Keratinocyte (primary cell): ENCODE measurements around the gene PPEF1. TPM values are rescaled to one million over a fixed set of nuclear protein-coding genes. Genes with fewer than 3 reads are reported as not detected.

Source experiments
- DNase-seq: peaks from one replicate; pipeline ENCODE4 v3.0.0-alpha.2; 2011; ENCODE audit warnings: low read depth, missing footprints, low spot score
- FAIRE-seq: peaks from 2 replicates; lab custom pipeline; 2011; peaks lifted over from hg19 to GRCh38; lab: Jason Lieb, UNC
- H2AFZ ChIP-seq: 2 replicates; pipeline ENCODE4 v1.6.0; 2012; ENCODE audit warnings: low read length, control low read depth, inconsistent platforms; ENCODE audit not compliant: control insufficient read depth
- H3K27ac ChIP-seq: 2 replicates; pipeline ENCODE4 v1.5.1; 2011; ENCODE audit warnings: low read length; ENCODE audit not compliant: control insufficient read depth, insufficient read depth
- H3K27me3 ChIP-seq: 3 replicates; pipeline ENCODE4 v1.6.0; 2011; ENCODE audit warnings: low read length; ENCODE audit not compliant: control insufficient read depth, insufficient read depth; ENCODE audit errors: extremely low read depth
- H3K36me3 ChIP-seq, 2 experiments: 2 replicates in 1 of 2; 3 replicates in 1 of 2; pipeline ENCODE4 v1.5.1; 2011; ENCODE audit warnings: low read length in 2 of 2, mild to moderate bottlenecking in 1 of 2; ENCODE audit not compliant: control insufficient read depth in 2 of 2, insufficient read depth in 2 of 2; ENCODE audit errors: extremely low read depth in 1 of 2
- H3K4me1 ChIP-seq: 3 replicates; pipeline ENCODE4 v1.5.1; 2011; ENCODE audit warnings: low read length; ENCODE audit not compliant: control insufficient read depth, insufficient read depth; ENCODE audit errors: extremely low read depth
- H3K4me2 ChIP-seq: 3 replicates; pipeline ENCODE4 v1.6.0; 2011; ENCODE audit warnings: low read depth, low read length; ENCODE audit not compliant: control insufficient read depth, insufficient read depth; ENCODE audit errors: extremely low read depth
- H3K4me3 ChIP-seq, 3 experiments: fragments of 200-600 bp in 1 of 3; sonication (generic) in 1 of 3; 2 replicates in 2 of 3; 3 replicates in 1 of 3; pipeline ENCODE4 v1.5.1; 2011 to 2016; ENCODE audit warnings: low read length in 3 of 3, mild to moderate bottlenecking in 3 of 3, control low read depth in 2 of 3, inconsistent platforms in 1 of 3, low read depth in 1 of 3, mixed read lengths in 1 of 3, mixed run types in 1 of 3, moderate library complexity in 1 of 3; ENCODE audit not compliant: control insufficient read depth in 2 of 3, insufficient read depth in 2 of 3; ENCODE audit errors: extremely low read depth in 1 of 3
- H3K79me2 ChIP-seq: 2 replicates; pipeline ENCODE4 v1.6.0; 2012; ENCODE audit warnings: low read length; ENCODE audit not compliant: control insufficient read depth, insufficient read depth
- H3K9ac ChIP-seq: 3 replicates; pipeline ENCODE4 v1.6.0; 2011; ENCODE audit warnings: low read length; ENCODE audit not compliant: control insufficient read depth, insufficient read depth; ENCODE audit errors: extremely low read depth
- H3K9me1 ChIP-seq: 3 replicates; pipeline ENCODE4 v1.6.0; 2011; ENCODE audit warnings: low read length; ENCODE audit not compliant: control insufficient read depth, insufficient read depth; ENCODE audit errors: extremely low read depth
- H3K9me3 ChIP-seq: 2 replicates; pipeline ENCODE4 v1.5.1; 2012; ENCODE audit warnings: low read depth, low read length; ENCODE audit not compliant: control insufficient read depth
- H4K20me1 ChIP-seq: 3 replicates; pipeline ENCODE4 v1.6.0; 2011; ENCODE audit warnings: low read length; ENCODE audit not compliant: control insufficient read depth, insufficient read depth; ENCODE audit errors: extremely low read depth
- CTCF ChIP-seq, 3 experiments: IDR thresholded peaks in 1 of 3; conservative IDR thresholded peaks in 1 of 3; optimal IDR thresholded peaks in 1 of 3; 2 replicates in 2 of 3; 3 replicates in 1 of 3; pipeline versions ENCODE3 to v1.5.1; 2011; ENCODE audit warnings: low read length in 3 of 3, mild to moderate bottlenecking in 3 of 3, moderate library complexity in 2 of 3, control low read depth in 1 of 3, inconsistent platforms in 1 of 3; ENCODE audit not compliant: insufficient read depth in 2 of 3; ENCODE audit errors: extremely low read depth in 1 of 3
- EZH2 ChIP-seq: IDR thresholded peaks from one replicate; pipeline ENCODE4 v1.6.1; 2012; ENCODE audit warnings: inconsistent platforms, mild to moderate bottlenecking, low read length, moderate library complexity
- dilution Hi-C: fragments of 300-500 bp; cut with MboI; formaldehyde crosslinking; loops from one replicate; pipeline ENCODE4 v1.7.0; 2020; ENCODE audit warnings: low sequenced_read_pairs; ENCODE audit not compliant: extremely low pct_ligation_motif_present
- polyA plus RNA-seq, 5 experiments: library from polyadenylated mRNA; depleted of rRNA in 3 of 5; stranded (reverse) in 3 of 5; stranded (forward) in 1 of 5; unstranded in 1 of 5; fragments of >200 nt; gene quantifications; 1 replicate in 1 of 5; 2 replicates in 3 of 5; 3 replicates in 1 of 5; pipeline versions ENCODE4 v1.2.1 to v1.2.3, GENCODE V29; 2011 to 2012; ENCODE audit warnings: missing spikeins in 2 of 5, low read depth in 1 of 5, low replicate concordance in 1 of 5

PPEF1 gene
- polyA plus RNA-seq, 1 donor (not counting 4 experiments of a cell fraction or from before 2014, with no cell fraction given) = not detected

- no peaks in the 10 kb centered on the region for H3K36me3 ChIP-seq
- H3K4me3 ChIP-seq = no peak overlapping the region
- no peaks in the 10 kb centered on the region for H3K27me3 ChIP-seq
- H4K20me1 ChIP-seq = no peaks in the 10 kb centered on the region
- no peaks in the 10 kb centered on the region for H3K9me1 ChIP-seq
- no peak overlapping the region for H3K9ac ChIP-seq
- FAIRE-seq = no peak
- TF ChIP-seq EZH2 = no peak
- TF ChIP-seq CTCF (optimal IDR thresholded peaks at IDR 0.05 in 1 of 3, IDR thresholded peaks at IDR 0.05 in 1 of 3, conservative IDR thresholded peaks at IDR 0.05 in 1 of 3; ENCODE audit: extremely low read depth in 1 of 3, insufficient read depth in 2 of 3, low read length in 3 of 3) = no peak
- DNase-seq = no peak
- H3K79me2 ChIP-seq = no peaks in the 10 kb centered on the region
- H3K4me2 ChIP-seq = no peak overlapping the region
- no peaks in the 10 kb centered on the region for H3K9me3 ChIP-seq
- no peak overlapping the region for H3K27ac ChIP-seq
- no peak overlapping the region for H2AFZ ChIP-seq
- dilution Hi-C loops = no loop called here
- no peaks in the 10 kb centered on the region for H3K4me1 ChIP-seq
Observed at GRCh38 chrX:18769364-18769763, 61.9 kb downstream of the PPEF1 start.

DNA sequence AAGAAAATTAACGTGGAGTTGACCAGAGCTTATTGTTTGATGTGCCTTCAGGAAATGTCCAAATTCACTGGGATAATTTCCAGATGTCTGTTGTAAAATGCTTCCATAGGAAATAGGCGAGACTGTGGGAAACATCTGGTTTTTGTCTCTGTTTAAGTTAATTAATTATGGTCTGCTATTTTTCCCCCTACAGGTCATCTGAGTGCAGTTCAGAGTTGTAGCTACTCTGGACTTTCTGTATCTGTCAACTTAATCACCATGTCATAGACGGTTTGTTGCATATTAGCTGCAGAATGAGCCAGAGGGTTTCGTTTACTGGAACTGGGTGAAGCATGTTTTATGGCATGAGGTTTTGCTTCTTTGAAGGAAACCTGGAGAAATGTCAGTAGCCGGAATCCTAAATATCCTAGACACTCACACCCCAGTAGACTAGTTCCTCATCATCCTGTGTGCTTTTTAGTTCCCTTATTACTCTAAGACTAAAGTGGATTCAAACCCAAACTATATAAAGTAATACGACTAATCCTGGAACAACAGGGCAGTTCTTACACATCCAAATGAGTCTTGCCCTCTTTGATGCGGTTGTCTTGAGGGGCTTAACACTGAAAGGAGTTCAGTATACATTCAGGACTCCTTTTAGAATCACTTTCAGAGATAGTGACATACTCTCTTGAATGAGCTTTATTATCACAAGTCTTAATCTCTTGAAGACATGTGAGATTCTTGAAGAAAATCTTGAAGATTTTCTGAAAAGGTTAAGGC, 62.5 kb downstream of the PPEF1 start:
- Histone ChIP-seq H2AFZ (no peak overlapping the region), H3K4me1 (no peaks in the 10 kb centered on the region), H3K9ac (no peak overlapping the region), H3K9me1 (no peaks in the 10 kb centered on the region), H3K27me3 (no peaks in the 10 kb centered on the region), H3K27ac (no peak overlapping the region), H3K4me2 (no peak overlapping the region), H4K20me1 (no peaks in the 10 kb centered on the region), H3K4me3 (no peak overlapping the region), H3K79me2 (no peaks in the 10 kb centered on the region), H3K9me3 (no peaks in the 10 kb centered on the region), H3K36me3 (no peaks in the 10 kb centered on the region)
- TF ChIP-seq CTCF (optimal IDR thresholded peaks at IDR 0.05 in 1 of 3, IDR thresholded peaks at IDR 0.05 in 1 of 3, conservative IDR thresholded peaks at IDR 0.05 in 1 of 3; ENCODE audit: extremely low read depth in 1 of 3, insufficient read depth in 2 of 3, low read length in 3 of 3) = no peak
- no peak for TF ChIP-seq EZH2
- FAIRE-seq = no peak
- dilution Hi-C loops = no loop called here
- no peak for DNase-seq
